ENCODE results near the gene CDK5.

GRCh38 chr7:151038951-151039849 lies 18.5 kb downstream of the CDK5 start:
- TF ChIP-seq CTCF (IDR thresholded peaks at IDR 0.05; ENCODE audit: insufficient read depth, low read length) (no peak), REST (IDR thresholded peaks at IDR 0.05; ENCODE audit: insufficient replicate concordance, low read depth) (no peak), POLR2AphosphoS5 (IDR thresholded peaks at IDR 0.05; ENCODE audit: low read depth) (peak; percentile 42; the same call in 1 of the 2 replicates)

All from HL-60 (cell line).